ENCODE results near the gene TRIM65. TPM values are rescaled to one million over a fixed set of nuclear protein-coding genes. Genes with fewer than 3 reads are reported as not detected.

The TRIM65 gene
- polyA plus RNA-seq, 1 experiment: 6.5 TPM

GRCh38 chr17:75881678-75882454 lies 14.9 kb downstream of the TRIM65 start:
- no peaks in the 10 kb centered on the region for H3K9me3 ChIP-seq (ENCODE audit: control insufficient read depth, insufficient read depth, low read length)
- no peak for DNase-seq (ENCODE audit: low read depth, low spot score)
- peaks cover 6% of the 10 kb centered on the region for H3K27me3 ChIP-seq (ENCODE audit: control insufficient read depth, insufficient read depth, low read length)
- CTCF ChIA-PET: interaction anchor here (0.6 kb wide), 2 partner anchors 36 to 132 kb away, joined by 4 read pairs; no protein-coding TSS in a partner anchor
- POLR2A ChIA-PET: no interaction called here
- no peak for TF ChIP-seq CTCF (IDR thresholded peaks at IDR 0.05; ENCODE audit: low read depth, low read length)
- H3K4me3 ChIP-seq (ENCODE audit: low read depth, low read length): no peak overlapping the region
- H3K27ac ChIP-seq (ENCODE audit: low read depth, low read length): no peak overlapping the region

- DNase-seq (ENCODE audit: low read depth, low spot score): no peak
- Histone ChIP-seq H3K27me3 (ENCODE audit: control insufficient read depth, insufficient read depth, low read length) (peaks cover 6% of the 10 kb centered on the region), H3K27ac (ENCODE audit: low read depth, low read length) (no peak overlapping the region), H3K4me3 (ENCODE audit: low read depth, low read length) (no peak overlapping the region), H3K9me3 (ENCODE audit: control insufficient read depth, insufficient read depth, low read length) (no peaks in the 10 kb centered on the region; the same call in 1 of the 2 replicates)
- ChIA-PET POLR2A (no interaction called here), CTCF (interaction anchor here (0.7 to 1.0 kb wide), 2 partner anchors 16 to 25 kb away, joined by 3 read pairs; partner anchors contain the start of gene TRIM65)
- TF ChIP-seq CTCF (IDR thresholded peaks at IDR 0.05; ENCODE audit: low read depth, low read length): no peak
These were observed 16.5 kb downstream of the TRIM65 start for GRCh38 chr17:75880266-75880665.

- H3K9me3 ChIP-seq (ENCODE audit: control insufficient read depth, insufficient read depth, low read length): no peaks in the 10 kb centered on the region; the same call in 1 of the 2 replicates
- H3K27ac ChIP-seq (ENCODE audit: low read depth, low read length): peak within 1 kb of the TSS; percentile 89
- peak within 1 kb of the TSS; percentile 73 for H3K4me3 ChIP-seq (ENCODE audit: low read depth, low read length)
- DNase-seq (ENCODE audit: low read depth, low spot score): no peak
- peak; percentile 40; the same call in 1 of the 2 replicates for TF ChIP-seq CTCF (IDR thresholded peaks at IDR 0.05; ENCODE audit: low read depth, low read length)
- H3K27me3 ChIP-seq (ENCODE audit: control insufficient read depth, insufficient read depth, low read length): peaks cover 6% of the 10 kb centered on the region
- POLR2A ChIA-PET: interaction anchor here (0.6 to 1.4 kb wide), 8 partner anchors 8 to 349 kb away, joined by 3 to 8 read pairs (median 3); partner anchors contain the start of gene WBP2
- CTCF ChIA-PET: interaction anchor here (0.6 to 1.9 kb wide), 7 partner anchors 9 to 136 kb away, joined by 3 to 12 read pairs (median 4); partner anchors contain the start of gene MRPL38
These were observed 18.4 kb downstream of the TRIM65 start, which contains the start of gene TRIM47 for GRCh38 chr17:75878174-75878998. TSS of gene TRIM47 (minus strand) at chr17:75878581. CDS start at chr17:75878548, 33 bp downstream.

GRCh38 chr17:75877752-75878173 lies 19.0 kb downstream of the TRIM65 start:
- H3K9me3 ChIP-seq (ENCODE audit: control insufficient read depth, insufficient read depth, low read length): no peaks in the 10 kb centered on the region; the same call in 1 of the 2 replicates
- DNase-seq (ENCODE audit: low read depth, low spot score): no peak
- H3K27ac ChIP-seq (ENCODE audit: low read depth, low read length): peak overlapping the region; percentile 89
- POLR2A ChIA-PET: interaction anchor here (0.6 to 1.3 kb wide), 7 partner anchors 9 to 348 kb away, joined by 3 to 12 read pairs (median 4); partner anchors contain the start of genes TRIM65 and WBP2
- CTCF ChIA-PET: interaction anchor here (0.6 to 1.9 kb wide), 6 partner anchors 8 to 27 kb away, joined by 3 to 12 read pairs (median 4); partner anchors contain the start of genes MRPL38 and WBP2
- H3K27me3 ChIP-seq (ENCODE audit: control insufficient read depth, insufficient read depth, low read length): peaks cover 6% of the 10 kb centered on the region
- peak; percentile 49 for TF ChIP-seq CTCF (IDR thresholded peaks at IDR 0.05; ENCODE audit: low read depth, low read length)
- H3K4me3 ChIP-seq (ENCODE audit: low read depth, low read length): peak overlapping the region; percentile 73

All from AG04450 (cell line).